HEK293 (cell line): ENCODE results near the gene TSC22D3.
A peak's percentile ranks its signal among the peaks of the same experiment; 100 is the strongest.

Experiments
- BCL11A ChIP-seq: fragments of 450-650 bp; formaldehyde crosslinking; IDR thresholded peaks from 2 replicates; pipeline ENCODE4 v1.5.1; 2016; ENCODE audit warnings: low read depth, missing biosample characterization, missing genetic modification characterization
- GLI2 ChIP-seq: fragments of 450-650 bp; formaldehyde crosslinking; IDR thresholded peaks from 2 replicates; pipeline ENCODE4; 2017; ENCODE audit warnings: missing biosample characterization, missing genetic modification characterization, low read depth, borderline replicate concordance
- GLI4 ChIP-seq: fragments of 450-650 bp; formaldehyde crosslinking; IDR thresholded peaks from 2 replicates; pipeline ENCODE4 v1.5.1; 2016; ENCODE audit warnings: missing biosample characterization, missing genetic modification characterization
- GLIS2 ChIP-seq: fragments of 450-650 bp; formaldehyde crosslinking; IDR thresholded peaks from 2 replicates; pipeline ENCODE4 v1.5.1; 2016; ENCODE audit warnings: missing biosample characterization, missing genetic modification characterization
- MEIS1 ChIP-seq: sonication (generic); formaldehyde crosslinking; IDR thresholded peaks from 2 replicates; pipeline ENCODE4 v1.8.1; 2022; ENCODE audit warnings: missing genetic modification reagents, mild to moderate bottlenecking, borderline replicate concordance
- PRDM2 ChIP-seq: fragments of 450-650 bp; formaldehyde crosslinking; IDR thresholded peaks from 2 replicates; pipeline ENCODE4 v1.5.1; 2016; ENCODE audit warnings: missing biosample characterization, missing genetic modification characterization, borderline replicate concordance
- SALL2 ChIP-seq: fragments of 450-650 bp; formaldehyde crosslinking; IDR thresholded peaks from 2 replicates; pipeline ENCODE4 v1.5.0; 2017; ENCODE audit warnings: missing biosample characterization, mild to moderate bottlenecking, missing genetic modification characterization, borderline replicate concordance
- YY2 ChIP-seq: fragments of 450-650 bp; formaldehyde crosslinking; IDR thresholded peaks from 2 replicates; pipeline ENCODE4 v1.5.1; 2016; ENCODE audit warnings: missing biosample characterization, missing genetic modification characterization
- ZBTB20 ChIP-seq: fragments of 450-650 bp; formaldehyde crosslinking; IDR thresholded peaks from 2 replicates; pipeline ENCODE4 v1.5.1; 2016; ENCODE audit warnings: missing biosample characterization, missing genetic modification characterization
- ZBTB49 ChIP-seq: fragments of 450-650 bp; formaldehyde crosslinking; IDR thresholded peaks from 2 replicates; pipeline ENCODE4 v1.5.1; 2016; ENCODE audit warnings: missing biosample characterization, missing genetic modification characterization, low read depth
- ZBTB7A ChIP-seq: fragments of 450-650 bp; formaldehyde crosslinking; IDR thresholded peaks from 2 replicates; pipeline ENCODE4 v1.5.1; 2016; ENCODE audit warnings: low read depth, missing biosample characterization, missing genetic modification characterization
- ZNF16 ChIP-seq: fragments of 450-650 bp; formaldehyde crosslinking; IDR thresholded peaks from 2 replicates; pipeline ENCODE4 v1.5.1; 2016; ENCODE audit warnings: low read depth, missing biosample characterization, missing genetic modification characterization
- ZNF174 ChIP-seq: fragments of 450-650 bp; formaldehyde crosslinking; IDR thresholded peaks from 2 replicates; pipeline ENCODE4 v1.5.0; 2017; ENCODE audit warnings: missing biosample characterization, mild to moderate bottlenecking, missing genetic modification characterization
- ZNF211 ChIP-seq: fragments of 450-650 bp; formaldehyde crosslinking; IDR thresholded peaks from 2 replicates; pipeline ENCODE4 v1.5.1; 2016; ENCODE audit warnings: low read depth, missing biosample characterization, missing genetic modification characterization
- ZNF23 ChIP-seq: fragments of 450-650 bp; formaldehyde crosslinking; IDR thresholded peaks from 2 replicates; pipeline ENCODE4 v1.5.1; 2016; ENCODE audit warnings: missing biosample characterization, missing genetic modification characterization, borderline replicate concordance
- ZNF274 ChIP-seq, 2 experiments: fragments of 200-500 bp in 1 of 2; fragments of 450-650 bp in 1 of 2; sonication (Bioruptor generic) in 1 of 2; formaldehyde crosslinking in 1 of 2; IDR thresholded peaks; 2 replicates each; pipeline versions ENCODE4 v1.5.1 to v1.6.1; 2014 to 2016; ENCODE audit warnings: borderline replicate concordance in 1 of 2, inconsistent platforms in 1 of 2, low read length in 1 of 2, missing biosample characterization in 1 of 2, missing genetic modification characterization in 1 of 2
- ZNF280C ChIP-seq: fragments of 450-650 bp; formaldehyde crosslinking; IDR thresholded peaks from 2 replicates; pipeline ENCODE4 v1.5.1; 2016; ENCODE audit warnings: missing biosample characterization, missing genetic modification characterization
- ZNF350 ChIP-seq: fragments of 450-650 bp; formaldehyde crosslinking; IDR thresholded peaks from 2 replicates; pipeline ENCODE4 v1.5.0; 2017; ENCODE audit warnings: missing biosample characterization, mild to moderate bottlenecking, missing genetic modification characterization
- ZNF394 ChIP-seq: fragments of 450-650 bp; formaldehyde crosslinking; IDR thresholded peaks from 2 replicates; pipeline ENCODE4 v1.5.1; 2016; ENCODE audit warnings: missing biosample characterization, missing genetic modification characterization, mild to moderate bottlenecking, moderate library complexity, borderline replicate concordance
- ZNF416 ChIP-seq: fragments of 450-650 bp; formaldehyde crosslinking; IDR thresholded peaks from 2 replicates; pipeline ENCODE4 v1.5.1; 2016; ENCODE audit warnings: missing biosample characterization, missing genetic modification characterization
- ZNF48 ChIP-seq: fragments of 450-650 bp; formaldehyde crosslinking; IDR thresholded peaks from 2 replicates; pipeline ENCODE4 v1.5.1; 2016; ENCODE audit warnings: missing biosample characterization, missing genetic modification characterization
- ZNF513 ChIP-seq: fragments of 450-650 bp; IDR thresholded peaks from 2 replicates; pipeline ENCODE4 v1.5.1; 2018; ENCODE audit warnings: missing biosample characterization, missing genetic modification characterization
- ZNF549 ChIP-seq: fragments of 450-650 bp; IDR thresholded peaks from 2 replicates; pipeline ENCODE4 v1.5.1; 2018; ENCODE audit warnings: missing biosample characterization, missing genetic modification characterization, mild to moderate bottlenecking, inconsistent platforms, moderate library complexity
- ZNF600 ChIP-seq: fragments of 450-650 bp; formaldehyde crosslinking; IDR thresholded peaks from 2 replicates; pipeline ENCODE4 v1.5.1; 2016; ENCODE audit warnings: missing biosample characterization, missing genetic modification characterization
- ZNF624 ChIP-seq: fragments of 450-650 bp; formaldehyde crosslinking; IDR thresholded peaks from 2 replicates; pipeline ENCODE4 v1.5.1; 2017; ENCODE audit warnings: missing biosample characterization, missing genetic modification characterization
- ZNF664 ChIP-seq: fragments of 450-650 bp; formaldehyde crosslinking; IDR thresholded peaks from 2 replicates; pipeline ENCODE4 v1.5.1; 2016; ENCODE audit warnings: missing biosample characterization, missing genetic modification characterization
- ZNF768 ChIP-seq: fragments of 450-650 bp; formaldehyde crosslinking; IDR thresholded peaks from 2 replicates; pipeline ENCODE4 v1.5.1; 2018; ENCODE audit warnings: missing biosample characterization, mild to moderate bottlenecking, missing genetic modification characterization
- ZNF791 ChIP-seq: fragments of 450-650 bp; formaldehyde crosslinking; IDR thresholded peaks from 2 replicates; pipeline ENCODE4 v1.5.1; 2016; ENCODE audit warnings: missing biosample characterization, missing genetic modification characterization

Gene TSC22D3

GRCh38 chrX:107676559-107677378 lies 98.8 kb downstream of the TSC22D3 start (continued):
- no peak for TF ChIP-seq PRDM2
- no peak; the same call in 1 of the 2 replicates for TF ChIP-seq ZNF394 (tag by site-specific recombination)
- no peak for TF ChIP-seq ZNF791 (tag by site-specific recombination)
- TF ChIP-seq ZNF174 (tag by site-specific recombination): no peak
- TF ChIP-seq ZNF416: no peak
- TF ChIP-seq ZNF350 (tag by site-specific recombination): no peak
- no peak for TF ChIP-seq SALL2 (tag by site-specific recombination)
- TF ChIP-seq YY2: no peak
- TF ChIP-seq ZNF768 (tag by site-specific recombination): no peak; the same call in 1 of the 2 replicates
- no peak for TF ChIP-seq ZNF274 (IDR thresholded peaks at IDR 0.05; ENCODE audit: low read length)
- TF ChIP-seq ZNF274 (tag by site-specific recombination; IDR thresholded peaks at IDR 0.05; ENCODE audit: borderline replicate concordance): no peak
- 0 out of 2 replicates have a peak, but pooled peaks have one; percentile 20 for TF ChIP-seq ZNF600 (tag by site-specific recombination)
- TF ChIP-seq ZNF280C (tag by site-specific recombination): no peak
- TF ChIP-seq MEIS1 (CRISPR knock-in tag): no peak
- TF ChIP-seq ZNF23: no peak
- TF ChIP-seq ZNF513 (tag by site-specific recombination): no peak
- TF ChIP-seq ZNF549 (tag by site-specific recombination): no peak
- peak; percentile 73 for TF ChIP-seq ZBTB20 (tag by site-specific recombination)
- no peak for TF ChIP-seq ZNF16
- peak; percentile 93 for TF ChIP-seq GLIS2 (tag by site-specific recombination)
- TF ChIP-seq ZNF48: no peak
- TF ChIP-seq ZNF211 (tag by site-specific recombination): no peak
- TF ChIP-seq GLI4 (tag by site-specific recombination): no peak
- no peak for TF ChIP-seq GLI2 (tag by site-specific recombination)
- no peak for TF ChIP-seq ZBTB49
- no peak for TF ChIP-seq ZBTB7A (tag by site-specific recombination)
- no peak for TF ChIP-seq BCL11A (tag by site-specific recombination)
- no peak for TF ChIP-seq ZNF624 (tag by site-specific recombination)
- TF ChIP-seq ZNF664 (tag by site-specific recombination): no peak
